ENCODE results near the gene SRD5A3. TPM values are rescaled to one million over a fixed set of nuclear protein-coding genes. Genes with fewer than 3 reads are reported as not detected.

The SRD5A3 gene
- total RNA-seq, 1 donor from 2014 or later = 6.8 TPM

- H3K27ac ChIP-seq (replicated peaks) = no peak overlapping the region
Observed at GRCh38 chr4:55399581-55399980, 53.5 kb downstream of the SRD5A3 start.

GRCh38 chr4:55405073-55405472, 59.0 kb downstream of the SRD5A3 start:
- H3K27ac ChIP-seq (replicated peaks) = no peak overlapping the region
- intact Hi-C loops (cut with micrococcal nuclease) = no loop called here
- no peak for TF ChIP-seq CTCF (IDR thresholded peaks at IDR 0.05; ENCODE audit: borderline replicate concordance)
- no peaks in the 10 kb centered on the region for H3K9me3 ChIP-seq (replicated peaks)
- no peaks in the 10 kb centered on the region for H3K27me3 ChIP-seq (ENCODE audit: low read depth)
- peaks cover 44% of the 10 kb centered on the region for H3K36me3 ChIP-seq
- no peak for DNase-seq
- peaks cover 47% of the 10 kb centered on the region for H3K4me1 ChIP-seq
- no peak overlapping the region for H3K4me3 ChIP-seq

More at GRCh38 chr4:55399581-55399980, 53.5 kb downstream of the SRD5A3 start:
- H3K4me1 ChIP-seq = peaks cover 66% of the 10 kb centered on the region
- no peaks in the 10 kb centered on the region for H3K27me3 ChIP-seq (ENCODE audit: low read depth)
- TF ChIP-seq CTCF (IDR thresholded peaks at IDR 0.05; ENCODE audit: borderline replicate concordance) = no peak
- no peaks in the 10 kb centered on the region for H3K9me3 ChIP-seq (replicated peaks)
- intact Hi-C loops (cut with micrococcal nuclease) = no loop called here
- H3K4me3 ChIP-seq = peak overlapping the region; percentile 89
- peaks cover 20% of the 10 kb centered on the region for H3K36me3 ChIP-seq
- no peak for DNase-seq

GRCh38 chr4:55406545-55406944, 60.5 kb downstream of the SRD5A3 start:
- Histone ChIP-seq H3K36me3 (peaks cover 43% of the 10 kb centered on the region), H3K27ac (replicated peaks) (no peak overlapping the region), H3K9me3 (replicated peaks) (no peaks in the 10 kb centered on the region), H3K27me3 (ENCODE audit: low read depth) (no peaks in the 10 kb centered on the region), H3K4me1 (peaks cover 49% of the 10 kb centered on the region), H3K4me3 (no peak overlapping the region)
- TF ChIP-seq CTCF (IDR thresholded peaks at IDR 0.05; ENCODE audit: borderline replicate concordance) = no peak
- intact Hi-C loops (cut with micrococcal nuclease) = no loop called here
- DNase-seq = no peak

GRCh38 chr4:55407119-55407518, 61.1 kb downstream of the SRD5A3 start:
- peaks cover 51% of the 10 kb centered on the region for H3K4me1 ChIP-seq
- intact Hi-C loops (cut with micrococcal nuclease) = no loop called here
- no peak for DNase-seq
- TF ChIP-seq CTCF (IDR thresholded peaks at IDR 0.05; ENCODE audit: borderline replicate concordance) = no peak
- H3K36me3 ChIP-seq = peaks cover 44% of the 10 kb centered on the region
- no peaks in the 10 kb centered on the region for H3K9me3 ChIP-seq (replicated peaks)
- no peak overlapping the region for H3K27ac ChIP-seq (replicated peaks)
- H3K4me3 ChIP-seq = no peak overlapping the region
- H3K27me3 ChIP-seq (ENCODE audit: low read depth) = no peaks in the 10 kb centered on the region

GRCh38 chr4:55407764-55408163, 61.7 kb downstream of the SRD5A3 start:
- H3K36me3 ChIP-seq = peaks cover 45% of the 10 kb centered on the region
- H3K9me3 ChIP-seq (replicated peaks) = no peaks in the 10 kb centered on the region
- no peaks in the 10 kb centered on the region for H3K27me3 ChIP-seq (ENCODE audit: low read depth)
- TF ChIP-seq CTCF (IDR thresholded peaks at IDR 0.05; ENCODE audit: borderline replicate concordance) = no peak
- H3K4me1 ChIP-seq = peaks cover 51% of the 10 kb centered on the region
- intact Hi-C loops (cut with micrococcal nuclease) = no loop called here
- H3K27ac ChIP-seq (replicated peaks) = no peak overlapping the region
- DNase-seq = no peak
- no peak overlapping the region for H3K4me3 ChIP-seq

Measured in left ventricle myocardium inferior (tissue), 1 donor.